Panc1 (cell line): ENCODE results near the gene MFSD6. TPM values are rescaled to one million over a fixed set of nuclear protein-coding genes. Genes with fewer than 3 reads are reported as not detected.

ENCODE experiments used
- ATAC-seq: fragments of 200-7000 bp; cut with Tn5 transposase; 2 replicates; pipeline ENCODE4 v1.9.1; 2020; ENCODE audit warnings: mild to moderate bottlenecking, moderate library complexity
- BruUV-seq: library from RNA; stranded (reverse); fragments of 400-500 nt; replicated peaks from 2 replicates; lab custom pipeline; 2021; lab: Mats Ljungman, UMichigan
- CTCF ChIA-PET: fragments of 300-600 bp; sonication (Branson Sonifier 250); formaldehyde crosslinking; loops from one replicate; lab custom pipeline; 2022; ENCODE audit warnings: antibody characterized with exemption; lab: Charles Lee
- POLR2A ChIA-PET: fragments of 300-600 bp; sonication (Branson Sonifier 250); formaldehyde crosslinking; loops from one replicate; lab custom pipeline; 2022; ENCODE audit warnings: antibody characterized with exemption; lab: Charles Lee
- DNase-seq: peaks from one replicate; pipeline ENCODE4 v3.0.0-alpha.2; 2010; ENCODE audit warnings: low read depth, low spot score
- H3K27ac ChIP-seq: 2 replicates; pipeline ENCODE4 v1.5.1; 2011; ENCODE audit warnings: mild to moderate bottlenecking, low read length, inconsistent platforms
- H3K27me3 ChIP-seq: fragments of 200-500 bp; sonication (Bioruptor generic); 2 replicates; pipeline ENCODE4 v1.6.0; 2014; ENCODE audit warnings: low read length, inconsistent platforms; ENCODE audit not compliant: control insufficient read depth, insufficient read depth
- H3K36me3 ChIP-seq: fragments of 200-500 bp; sonication (Bioruptor generic); 2 replicates; pipeline ENCODE4 v1.5.1; 2014; ENCODE audit warnings: inconsistent platforms, mild to moderate bottlenecking, low read length, moderate library complexity; ENCODE audit not compliant: control insufficient read depth, insufficient read depth
- H3K4me1 ChIP-seq: 2 replicates; pipeline ENCODE4 v1.5.1; 2011; ENCODE audit warnings: inconsistent platforms, mild to moderate bottlenecking, low read length, moderate library complexity; ENCODE audit not compliant: control insufficient read depth, insufficient read depth
- H3K4me3 ChIP-seq, 2 experiments: 2 replicates each; pipeline ENCODE4 v1.5.1; 2011 to 2012; ENCODE audit warnings: low read depth in 2 of 2, low read length in 2 of 2, mild to moderate bottlenecking in 2 of 2, inconsistent platforms in 1 of 2, moderate library complexity in 1 of 2
- H3K9me3 ChIP-seq: fragments of 200-500 bp; sonication (Bioruptor generic); 2 replicates; pipeline ENCODE4 v1.5.1; 2014; ENCODE audit warnings: low read depth, mild to moderate bottlenecking, inconsistent platforms, low read length, moderate library complexity; ENCODE audit not compliant: control insufficient read depth, insufficient read depth
- POLR2AphosphoS5 ChIP-seq: IDR thresholded peaks from 2 replicates; pipeline ENCODE4 v1.6.1; 2012; ENCODE audit warnings: mild to moderate bottlenecking, low read depth, low read length, moderate library complexity
- SIN3A ChIP-seq: IDR thresholded peaks from 2 replicates; pipeline ENCODE4 v1.6.1; 2012; ENCODE audit warnings: low read depth, mild to moderate bottlenecking, low read length, moderate library complexity, borderline replicate concordance; ENCODE audit not compliant: insufficient read depth
- TCF7L2 ChIP-seq: IDR thresholded peaks from 2 replicates; pipeline ENCODE4 v1.6.1; 2011; ENCODE audit warnings: mild to moderate bottlenecking, low read depth, low read length, inconsistent platforms
- in situ Hi-C: cut with HindIII; loops from 2 replicates; pipeline ENCODE4 v1.10.0; 2016; ENCODE audit warnings: low sequenced_read_pairs, low pct_unique_long_range_greater_than_20kb
- intact Hi-C: fragments of 100-400 bp; cut with micrococcal nuclease; formaldehyde crosslinking; loops from one replicate; pipeline ENCODE4 v1.10.0; 2022; ENCODE audit not compliant: unreplicated experiment
- total RNA-seq: library from RNA; stranded (reverse); gene quantifications from one replicate; pipeline ENCODE4 v1.2.1, GENCODE V29; 2021; ENCODE audit not compliant: unreplicated experiment
- TF ChIP-seq, protein P1 (sequence below), 2 experiments: IDR thresholded peaks; 2 replicates each; pipeline ENCODE4 v1.6.1; 2011 to 2012; ENCODE audit warnings: low read depth in 2 of 2, control low read depth in 1 of 2, low read length in 1 of 2, mild to moderate bottlenecking in 1 of 2, moderate library complexity in 1 of 2; ENCODE audit not compliant: insufficient read depth in 1 of 2
- TF ChIP-seq, protein P2 (sequence below): fragments of 450-650 bp; IDR thresholded peaks from 2 replicates; pipeline ENCODE4 v1.5.1; 2017; ENCODE audit warnings: mild to moderate bottlenecking

The MFSD6 gene
- total RNA-seq, 1 experiment from 2014 or later: 10.4 TPM

DNA sequence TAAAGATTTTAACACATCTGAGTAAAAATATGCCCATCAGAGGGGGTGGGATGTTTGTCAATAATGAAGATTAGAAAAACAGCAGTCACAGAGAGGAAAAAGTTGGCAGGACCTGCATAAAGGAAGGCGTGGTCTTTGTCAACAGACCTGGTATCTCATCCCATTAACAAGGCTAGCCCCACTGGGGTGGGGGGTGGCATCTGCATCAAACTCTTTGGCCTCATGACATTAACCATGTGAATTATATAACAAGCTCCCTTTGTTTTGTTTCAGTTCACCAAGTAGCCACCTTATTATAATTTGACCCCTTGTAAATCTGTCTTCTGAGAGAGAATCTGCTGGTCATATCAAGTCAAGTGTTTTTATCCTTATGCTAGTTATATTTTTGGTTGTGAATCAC is 97.5 kb downstream of the MFSD6 start:
- TF ChIP-seq, protein P1, sequence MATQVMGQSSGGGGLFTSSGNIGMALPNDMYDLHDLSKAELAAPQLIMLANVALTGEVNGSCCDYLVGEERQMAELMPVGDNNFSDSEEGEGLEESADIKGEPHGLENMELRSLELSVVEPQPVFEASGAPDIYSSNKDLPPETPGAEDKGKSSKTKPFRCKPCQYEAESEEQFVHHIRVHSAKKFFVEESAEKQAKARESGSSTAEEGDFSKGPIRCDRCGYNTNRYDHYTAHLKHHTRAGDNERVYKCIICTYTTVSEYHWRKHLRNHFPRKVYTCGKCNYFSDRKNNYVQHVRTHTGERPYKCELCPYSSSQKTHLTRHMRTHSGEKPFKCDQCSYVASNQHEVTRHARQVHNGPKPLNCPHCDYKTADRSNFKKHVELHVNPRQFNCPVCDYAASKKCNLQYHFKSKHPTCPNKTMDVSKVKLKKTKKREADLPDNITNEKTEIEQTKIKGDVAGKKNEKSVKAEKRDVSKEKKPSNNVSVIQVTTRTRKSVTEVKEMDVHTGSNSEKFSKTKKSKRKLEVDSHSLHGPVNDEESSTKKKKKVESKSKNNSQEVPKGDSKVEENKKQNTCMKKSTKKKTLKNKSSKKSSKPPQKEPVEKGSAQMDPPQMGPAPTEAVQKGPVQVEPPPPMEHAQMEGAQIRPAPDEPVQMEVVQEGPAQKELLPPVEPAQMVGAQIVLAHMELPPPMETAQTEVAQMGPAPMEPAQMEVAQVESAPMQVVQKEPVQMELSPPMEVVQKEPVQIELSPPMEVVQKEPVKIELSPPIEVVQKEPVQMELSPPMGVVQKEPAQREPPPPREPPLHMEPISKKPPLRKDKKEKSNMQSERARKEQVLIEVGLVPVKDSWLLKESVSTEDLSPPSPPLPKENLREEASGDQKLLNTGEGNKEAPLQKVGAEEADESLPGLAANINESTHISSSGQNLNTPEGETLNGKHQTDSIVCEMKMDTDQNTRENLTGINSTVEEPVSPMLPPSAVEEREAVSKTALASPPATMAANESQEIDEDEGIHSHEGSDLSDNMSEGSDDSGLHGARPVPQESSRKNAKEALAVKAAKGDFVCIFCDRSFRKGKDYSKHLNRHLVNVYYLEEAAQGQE (IDR thresholded peaks at IDR 0.05; ENCODE audit: insufficient read depth in 1 of 2, low read depth in 2 of 2, low read length in 1 of 2): no peak
- TF ChIP-seq TCF7L2 (no peak), SIN3A (no peak), POLR2AphosphoS5 (no peak)
- TF ChIP-seq, protein P2, sequence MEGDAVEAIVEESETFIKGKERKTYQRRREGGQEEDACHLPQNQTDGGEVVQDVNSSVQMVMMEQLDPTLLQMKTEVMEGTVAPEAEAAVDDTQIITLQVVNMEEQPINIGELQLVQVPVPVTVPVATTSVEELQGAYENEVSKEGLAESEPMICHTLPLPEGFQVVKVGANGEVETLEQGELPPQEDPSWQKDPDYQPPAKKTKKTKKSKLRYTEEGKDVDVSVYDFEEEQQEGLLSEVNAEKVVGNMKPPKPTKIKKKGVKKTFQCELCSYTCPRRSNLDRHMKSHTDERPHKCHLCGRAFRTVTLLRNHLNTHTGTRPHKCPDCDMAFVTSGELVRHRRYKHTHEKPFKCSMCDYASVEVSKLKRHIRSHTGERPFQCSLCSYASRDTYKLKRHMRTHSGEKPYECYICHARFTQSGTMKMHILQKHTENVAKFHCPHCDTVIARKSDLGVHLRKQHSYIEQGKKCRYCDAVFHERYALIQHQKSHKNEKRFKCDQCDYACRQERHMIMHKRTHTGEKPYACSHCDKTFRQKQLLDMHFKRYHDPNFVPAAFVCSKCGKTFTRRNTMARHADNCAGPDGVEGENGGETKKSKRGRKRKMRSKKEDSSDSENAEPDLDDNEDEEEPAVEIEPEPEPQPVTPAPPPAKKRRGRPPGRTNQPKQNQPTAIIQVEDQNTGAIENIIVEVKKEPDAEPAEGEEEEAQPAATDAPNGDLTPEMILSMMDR: no peak
- Histone ChIP-seq H3K9me3 (no peaks in the 10 kb centered on the region), H3K4me1 (no peaks in the 10 kb centered on the region), H3K36me3 (no peaks in the 10 kb centered on the region), H3K4me3 (no peak overlapping the region), H3K27me3 (no peaks in the 10 kb centered on the region), H3K27ac (no peak overlapping the region)
- in situ Hi-C loops (no loop called here), intact Hi-C loops (loop anchor here (10.0 kb wide), 1 partner anchor 411 kb away; no protein-coding TSS in a partner anchor)
- ATAC-seq (no peak), DNase-seq (no peak)
- BruUV-seq: no TSS peak
- ChIA-PET CTCF (no interaction called here), POLR2A (no interaction called here)

DNA sequence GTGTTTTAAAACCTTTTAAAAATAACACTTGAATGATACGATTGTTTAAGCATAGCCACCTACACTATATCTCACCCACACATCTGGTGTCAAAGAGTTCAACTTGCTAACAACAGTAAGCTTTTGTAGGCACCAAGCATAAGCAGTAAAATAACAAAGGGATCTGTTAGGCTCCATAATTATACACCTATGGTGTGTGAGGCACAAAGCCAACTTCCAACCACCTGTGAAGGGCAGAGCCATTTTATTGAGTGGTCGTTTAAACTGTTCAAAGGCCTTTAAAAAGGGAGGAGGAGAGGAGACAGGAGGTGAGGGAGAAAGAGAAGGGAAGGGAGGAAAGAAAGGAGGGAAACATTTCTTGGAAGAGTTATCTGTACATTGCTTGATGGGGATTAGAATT is 98.5 kb downstream of the MFSD6 start:
- TF ChIP-seq, protein P2: no peak
- TF ChIP-seq TCF7L2: no peak
- TF ChIP-seq, protein P1 (IDR thresholded peaks at IDR 0.05; ENCODE audit: insufficient read depth in 1 of 2, low read depth in 2 of 2, low read length in 1 of 2): no peak
- no peak for TF ChIP-seq SIN3A
- no peak for TF ChIP-seq POLR2AphosphoS5
- intact Hi-C loops: loop anchor here (10.0 kb wide), 1 partner anchor 412 kb away; no protein-coding TSS in a partner anchor
- H3K4me1 ChIP-seq: no peaks in the 10 kb centered on the region
- no TSS peak for BruUV-seq
- ChIA-PET CTCF (no interaction called here), POLR2A (no interaction called here)
- H3K36me3 ChIP-seq: no peaks in the 10 kb centered on the region
- H3K9me3 ChIP-seq: no peaks in the 10 kb centered on the region
- no peak overlapping the region for H3K27ac ChIP-seq
- no peak overlapping the region for H3K4me3 ChIP-seq
- in situ Hi-C loops: no loop called here
- H3K27me3 ChIP-seq: no peaks in the 10 kb centered on the region
- DNase-seq (no peak), ATAC-seq (no peak)
